ENCODE results near the gene AOC2.

- TF ChIP-seq ZHX1 (conservative IDR thresholded peaks at IDR 0.05; ENCODE audit: low read length), result no peak
- TF ChIP-seq ZSCAN29 (IDR thresholded peaks at IDR 0.05), result no peak
- no peak for TF ChIP-seq TFE3 (CRISPR knock-in tag; IDR thresholded peaks at IDR 0.05)
- TF ChIP-seq KAT2B (IDR thresholded peaks at IDR 0.05; ENCODE audit: low read depth, low read length), result no peak
- TF ChIP-seq HDAC6 (IDR thresholded peaks at IDR 0.05; ENCODE audit: low read depth, low read length), result no peak
Measured at GRCh38 chr17:42798011-42798382, 46.4 kb upstream of the AOC2 start.
